ENCODE data around the gene TVP23B.

GRCh38 chr17:18855831-18856569, 75.0 kb downstream of the TVP23B start:
- TF ChIP-seq CTCF (IDR thresholded peaks at IDR 0.05) = no peak
- peak; percentile 42 to 76 for TF ChIP-seq POLR2A (IDR thresholded peaks at IDR 0.05)

Data from gastroesophageal sphincter (tissue), 3 donors.